GM12801 (cell line): Measurements from ENCODE around the gene ZMYND8.

ENCODE experiments used
- CTCF ChIP-seq: IDR thresholded peaks from one replicate; pipeline ENCODE4 v1.5.1; 2011; ENCODE audit warnings: control low read depth; ENCODE audit not compliant: insufficient read length; ENCODE audit errors: extremely low read depth

The ZMYND8 gene

GRCh38 chr20:47392015-47392720 lies 35.7 kb upstream of the ZMYND8 start:
- no peak for TF ChIP-seq CTCF

GRCh38 chr20:47391276-47392010 lies 34.9 kb upstream of the ZMYND8 start:
- no peak for TF ChIP-seq CTCF

DNA sequence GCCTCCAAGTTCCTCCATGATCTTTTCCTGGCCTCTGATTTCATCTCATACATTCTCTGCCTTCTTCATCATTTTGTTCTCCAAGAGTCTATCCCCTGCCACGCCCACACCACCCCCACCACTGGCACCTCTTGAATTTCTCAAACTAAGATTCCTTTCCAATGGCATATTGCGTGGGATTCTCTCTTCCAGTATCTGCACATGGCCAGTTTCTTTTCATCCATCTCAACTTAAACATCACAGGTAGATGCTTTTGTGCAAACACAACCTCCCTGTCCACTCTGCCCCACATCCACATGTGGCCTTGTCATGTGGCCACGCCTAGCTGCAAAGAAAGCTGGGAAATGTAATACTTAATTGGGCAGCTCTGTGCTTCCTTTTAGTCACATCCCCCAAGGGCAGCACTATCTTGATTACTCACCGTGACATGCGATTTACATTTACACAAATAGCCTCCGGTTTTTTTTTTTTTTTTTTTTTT lies 33.4 kb upstream of the ZMYND8 start:
- TF ChIP-seq CTCF: no peak

DNA sequence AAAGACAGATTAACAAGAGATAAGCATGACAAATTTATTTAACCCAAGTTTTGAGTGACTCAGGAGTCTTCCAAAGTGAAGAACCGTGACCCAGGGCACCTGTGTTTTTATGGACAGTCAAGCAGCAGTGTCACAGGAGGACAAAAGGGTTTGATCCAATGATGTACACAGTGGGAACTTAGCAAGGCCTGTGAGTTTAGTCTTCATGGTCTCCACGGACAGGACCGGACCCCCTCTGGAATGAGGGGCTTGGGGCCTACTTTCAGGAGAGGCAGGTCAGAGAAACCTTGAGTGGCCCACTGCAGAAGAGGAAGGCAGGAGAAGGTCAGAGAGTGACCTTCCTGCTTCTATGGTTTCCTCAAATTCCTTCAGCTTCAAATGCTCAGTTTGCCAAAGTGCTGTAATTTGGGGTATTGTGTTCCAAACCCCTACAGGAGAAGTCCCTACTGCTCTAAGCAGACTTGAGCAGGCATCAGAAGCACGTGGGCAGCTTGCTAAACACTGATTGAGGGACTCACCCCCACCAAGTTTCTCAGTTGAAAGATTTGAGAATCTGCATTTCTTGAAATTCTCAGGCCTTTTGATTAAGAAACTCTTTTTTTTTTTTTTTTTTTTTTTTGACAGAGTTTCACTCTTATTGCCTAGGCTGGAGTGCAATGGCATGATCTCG lies 26.4 kb upstream of the ZMYND8 start:
- TF ChIP-seq CTCF: no peak

DNA sequence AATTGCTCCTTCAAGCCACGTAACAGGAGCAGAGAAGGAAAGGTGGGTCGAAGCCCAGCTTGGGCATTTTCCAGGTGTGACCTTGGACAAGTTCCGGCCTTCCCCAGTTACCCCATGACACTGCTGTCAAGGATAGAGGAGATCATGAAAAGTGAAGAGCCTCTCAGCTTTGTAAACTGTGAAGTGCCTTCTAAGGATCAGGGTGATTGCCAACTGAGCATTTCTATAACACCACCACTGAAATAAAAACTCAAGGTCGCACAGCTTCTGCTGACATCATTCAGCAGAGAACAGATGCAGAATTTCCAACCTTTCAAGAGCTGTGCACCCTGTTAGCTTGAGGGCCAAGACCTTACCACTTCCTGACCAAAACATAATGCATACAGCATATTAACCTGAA lies 24.0 kb upstream of the ZMYND8 start:
- no peak for TF ChIP-seq CTCF

DNA sequence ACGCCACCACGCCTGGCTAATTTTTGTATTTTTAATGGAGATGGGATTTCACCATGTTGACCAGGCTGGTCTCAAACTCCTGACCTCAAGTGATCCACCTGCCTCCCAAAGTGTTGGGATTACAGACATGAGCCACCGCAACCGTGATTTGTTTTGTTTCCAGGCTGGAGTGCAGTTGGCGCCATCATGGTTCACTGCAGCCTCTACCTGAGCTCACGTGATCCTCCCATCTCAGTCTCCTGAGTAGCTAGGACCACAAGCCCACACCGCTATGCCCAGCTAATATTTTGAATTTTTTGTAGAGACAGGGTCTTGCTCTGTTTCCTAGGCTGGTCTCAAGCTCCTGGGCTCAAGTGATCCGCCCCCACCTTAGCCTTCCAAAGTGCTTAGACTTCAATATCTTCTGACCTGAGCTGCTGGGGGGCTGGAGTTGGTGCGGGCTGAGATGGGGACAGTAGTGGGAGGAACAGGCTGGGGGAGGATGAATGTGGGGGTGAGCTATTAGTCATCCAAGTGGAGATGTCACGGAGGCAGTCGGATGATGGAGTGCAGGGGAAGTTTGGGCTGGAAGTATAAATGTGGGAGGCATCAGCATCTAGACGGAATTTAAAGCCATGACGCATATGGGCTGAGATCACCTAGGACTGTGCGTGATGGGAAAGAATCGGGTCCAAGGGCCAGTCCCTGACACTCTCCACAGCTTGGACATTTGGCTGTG lies 23.1 kb upstream of the ZMYND8 start:
- no peak for TF ChIP-seq CTCF
